Measurements from ENCODE around the gene EML4.

The EML4 gene

DNA sequence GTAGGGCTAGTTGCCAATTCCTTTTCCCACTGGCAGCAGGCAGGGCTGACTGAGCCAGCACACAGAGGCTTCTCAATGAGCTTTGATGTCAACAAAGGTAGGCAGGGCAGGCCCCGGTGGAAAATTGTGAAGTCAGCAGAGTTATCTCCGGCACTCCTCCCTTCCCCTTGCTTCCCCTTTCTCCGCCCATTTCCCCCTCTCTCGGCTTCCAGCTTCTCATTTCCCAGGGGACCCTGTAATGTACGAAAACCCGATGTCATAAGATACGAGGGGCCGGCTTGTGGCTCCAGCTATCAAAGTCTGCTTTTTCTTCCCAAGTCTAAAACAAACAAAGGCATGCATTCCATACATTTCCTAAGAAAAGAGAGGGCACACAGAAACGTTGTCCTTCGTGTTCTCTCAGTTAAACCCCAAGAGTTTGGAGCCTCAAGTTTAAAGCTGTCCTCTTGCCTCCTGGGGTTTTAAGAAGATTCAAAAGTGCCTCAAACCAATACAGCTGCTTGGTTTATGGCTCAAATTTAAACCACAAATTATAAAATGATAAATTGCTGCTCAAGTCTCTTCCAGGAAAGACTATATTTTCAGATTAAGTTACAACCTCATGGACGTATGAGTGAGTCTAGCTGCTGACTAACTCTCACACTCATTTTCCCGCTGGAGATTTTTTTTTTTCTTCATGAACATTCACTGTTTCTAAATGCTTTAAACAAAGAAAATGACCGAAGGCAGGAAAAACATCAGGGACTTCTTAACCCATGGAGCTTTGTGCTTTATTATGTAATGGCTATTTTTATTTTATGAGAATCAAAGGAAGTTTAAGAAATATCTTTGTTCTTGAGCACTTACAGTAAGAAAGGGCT lies 27.2 kb upstream of the EML4 start:
- TF ChIP-seq, protein P1, sequence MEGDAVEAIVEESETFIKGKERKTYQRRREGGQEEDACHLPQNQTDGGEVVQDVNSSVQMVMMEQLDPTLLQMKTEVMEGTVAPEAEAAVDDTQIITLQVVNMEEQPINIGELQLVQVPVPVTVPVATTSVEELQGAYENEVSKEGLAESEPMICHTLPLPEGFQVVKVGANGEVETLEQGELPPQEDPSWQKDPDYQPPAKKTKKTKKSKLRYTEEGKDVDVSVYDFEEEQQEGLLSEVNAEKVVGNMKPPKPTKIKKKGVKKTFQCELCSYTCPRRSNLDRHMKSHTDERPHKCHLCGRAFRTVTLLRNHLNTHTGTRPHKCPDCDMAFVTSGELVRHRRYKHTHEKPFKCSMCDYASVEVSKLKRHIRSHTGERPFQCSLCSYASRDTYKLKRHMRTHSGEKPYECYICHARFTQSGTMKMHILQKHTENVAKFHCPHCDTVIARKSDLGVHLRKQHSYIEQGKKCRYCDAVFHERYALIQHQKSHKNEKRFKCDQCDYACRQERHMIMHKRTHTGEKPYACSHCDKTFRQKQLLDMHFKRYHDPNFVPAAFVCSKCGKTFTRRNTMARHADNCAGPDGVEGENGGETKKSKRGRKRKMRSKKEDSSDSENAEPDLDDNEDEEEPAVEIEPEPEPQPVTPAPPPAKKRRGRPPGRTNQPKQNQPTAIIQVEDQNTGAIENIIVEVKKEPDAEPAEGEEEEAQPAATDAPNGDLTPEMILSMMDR (IDR thresholded peaks at IDR 0.05; ENCODE audit: borderline replicate concordance, control extremely low read depth, extremely low read depth, insufficient read depth, missing control alignments), result no peak
- in situ Hi-C loops (cut with MboI; ENCODE audit: low sequenced_read_pairs, unreplicated experiment), result no loop called here
- DNase-seq (ENCODE audit: low spot score), result no peak

DNA sequence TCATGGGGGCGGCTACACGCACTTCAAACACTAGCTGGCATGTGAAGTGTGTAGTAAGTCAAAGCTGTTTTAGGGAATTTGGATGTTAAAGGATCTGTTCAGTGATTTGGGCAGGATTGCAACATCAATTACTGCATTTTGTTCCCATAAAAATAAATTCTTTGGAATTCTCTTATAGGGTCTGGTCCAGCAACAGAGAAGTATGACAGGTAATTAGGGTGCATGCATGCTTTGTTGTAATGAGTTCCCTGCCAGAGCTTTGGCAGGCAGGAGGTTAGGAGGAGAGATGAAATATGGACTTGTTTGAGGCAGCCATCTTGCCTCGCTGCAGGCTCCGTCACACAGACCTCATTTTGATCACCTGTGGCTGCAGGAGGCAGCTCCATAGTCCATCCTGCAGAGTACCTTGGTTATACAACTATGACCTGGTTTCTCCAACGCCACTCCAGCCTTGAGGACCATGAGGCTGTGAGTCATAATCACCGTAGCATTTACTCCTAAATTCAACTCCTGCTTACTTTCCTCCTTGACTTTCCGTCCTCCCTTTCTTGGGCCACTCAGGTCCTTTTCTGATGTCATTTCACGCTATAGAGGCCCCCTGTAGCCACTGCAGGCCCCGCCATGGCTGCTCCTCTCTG lies 26.5 kb upstream of the EML4 start:
- no peak for DNase-seq (ENCODE audit: low spot score)
- TF ChIP-seq, protein P1 (IDR thresholded peaks at IDR 0.05; ENCODE audit: borderline replicate concordance, control extremely low read depth, extremely low read depth, insufficient read depth, missing control alignments), result no peak
- in situ Hi-C loops (cut with MboI; ENCODE audit: low sequenced_read_pairs, unreplicated experiment), result no loop called here

DNA sequence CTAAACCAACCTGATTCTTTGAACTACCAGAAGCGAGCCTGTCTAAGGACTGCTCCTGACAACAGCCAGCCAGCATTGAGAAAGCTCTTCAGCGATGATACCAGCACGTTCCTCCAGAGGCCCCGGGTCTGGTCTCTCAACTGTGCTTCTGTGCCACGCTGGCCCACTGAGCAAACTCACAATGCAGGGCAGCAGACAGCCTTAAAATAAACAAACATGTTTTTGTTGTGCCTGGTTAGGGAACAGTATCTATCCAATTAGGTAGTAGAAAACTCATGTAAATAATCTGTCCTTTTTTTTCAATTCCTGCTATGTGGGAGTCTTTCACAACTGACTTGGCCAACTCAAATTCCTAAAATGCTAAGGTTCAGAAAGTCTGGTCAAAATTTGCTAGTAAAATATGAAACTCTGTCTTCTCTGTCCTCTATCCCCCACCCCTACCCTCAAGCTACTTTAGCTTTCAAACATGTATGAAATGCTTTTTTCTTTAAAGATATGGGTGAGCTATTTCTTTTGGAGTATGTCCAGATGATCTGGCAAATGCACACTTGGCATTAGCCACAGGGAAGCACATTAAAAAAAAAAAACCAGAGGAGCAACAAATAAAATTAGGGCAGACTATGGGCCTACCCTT lies 21.4 kb upstream of the EML4 start:
- in situ Hi-C loops (cut with MboI; ENCODE audit: low sequenced_read_pairs, unreplicated experiment), result no loop called here
- DNase-seq (ENCODE audit: low spot score), result no peak
- TF ChIP-seq, protein P1 (IDR thresholded peaks at IDR 0.05; ENCODE audit: borderline replicate concordance, control extremely low read depth, extremely low read depth, insufficient read depth, missing control alignments), result no peak

DNA sequence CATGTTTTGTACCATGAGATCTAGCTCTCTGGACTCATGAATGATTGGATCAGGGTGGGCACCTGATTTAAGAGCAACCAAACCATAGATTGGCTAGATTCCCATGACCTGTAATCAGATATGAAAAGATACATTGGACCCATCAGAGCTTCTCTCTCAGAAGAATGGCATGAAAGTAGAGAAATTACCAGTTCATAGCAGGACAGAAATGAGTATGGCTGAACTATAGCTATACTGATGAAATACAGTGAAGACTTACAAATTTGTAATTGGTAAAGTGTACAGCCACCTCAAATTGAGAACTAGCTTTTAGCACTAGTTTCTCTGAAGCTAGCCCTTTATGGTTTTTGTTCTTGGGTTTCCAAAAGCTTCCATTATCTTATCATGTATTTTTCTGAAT lies 19.0 kb upstream of the EML4 start:
- TF ChIP-seq, protein P1 (IDR thresholded peaks at IDR 0.05; ENCODE audit: borderline replicate concordance, control extremely low read depth, extremely low read depth, insufficient read depth, missing control alignments), result no peak

DNA sequence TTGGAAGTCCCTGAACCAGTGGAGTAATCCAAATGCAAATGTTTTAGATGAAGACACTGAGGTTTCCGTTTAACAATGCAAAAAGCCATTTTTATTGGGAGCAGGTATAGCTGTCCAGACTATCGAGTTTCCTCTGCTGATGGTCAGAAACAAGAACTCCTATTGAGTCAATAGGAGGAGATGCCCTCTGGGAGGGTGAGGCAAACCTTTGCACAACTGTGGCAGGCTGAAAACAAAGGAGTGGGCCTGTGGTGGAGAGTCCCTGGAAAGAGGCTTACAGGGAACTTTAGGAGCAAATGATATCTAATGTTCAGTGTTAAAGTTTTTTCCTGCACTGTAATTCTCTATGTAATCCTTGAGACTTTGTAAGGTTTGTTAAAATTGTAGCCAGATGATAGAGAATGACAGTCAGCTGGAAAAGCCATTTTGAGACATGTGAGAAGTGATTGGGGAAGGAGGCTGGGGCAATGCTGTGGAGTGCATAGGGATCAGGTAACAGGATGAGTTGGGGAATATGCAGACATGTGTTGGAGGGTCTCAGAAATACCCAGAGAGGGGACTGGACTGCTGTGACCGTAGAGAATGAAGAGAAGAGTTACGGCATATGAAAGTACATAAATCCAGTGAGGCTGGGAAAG lies 15.1 kb upstream of the EML4 start:
- TF ChIP-seq, protein P1 (IDR thresholded peaks at IDR 0.05; ENCODE audit: borderline replicate concordance, control extremely low read depth, extremely low read depth, insufficient read depth, missing control alignments), result no peak
- in situ Hi-C loops (cut with MboI; ENCODE audit: low sequenced_read_pairs, unreplicated experiment), result no loop called here

More for the DNA sequence above, 19.0 kb upstream of the EML4 start:
- DNase-seq (ENCODE audit: low spot score), result no peak
- in situ Hi-C loops (cut with MboI; ENCODE audit: low sequenced_read_pairs, unreplicated experiment), result no loop called here

DNA sequence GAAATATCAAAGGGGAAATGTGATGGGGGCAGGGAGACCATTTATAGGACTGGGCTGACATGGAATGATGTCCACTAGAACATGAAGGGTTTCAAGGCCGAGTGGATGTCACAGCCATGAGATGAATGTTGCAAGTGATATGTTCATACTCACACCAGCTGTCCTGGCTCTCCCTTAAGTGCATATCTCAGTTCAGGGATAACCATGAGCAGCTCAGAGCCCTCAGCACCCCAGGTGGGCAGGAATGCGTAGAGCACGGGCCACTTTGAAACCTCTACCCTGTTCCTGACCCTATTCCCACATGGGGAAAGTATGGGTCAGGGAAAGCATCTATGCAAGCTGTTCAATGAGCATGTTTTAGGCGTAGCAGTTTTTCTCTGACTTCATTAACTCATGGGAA lies 12.4 kb upstream of the EML4 start:
- in situ Hi-C loops (cut with MboI; ENCODE audit: low sequenced_read_pairs, unreplicated experiment), result no loop called here
- no peak for DNase-seq (ENCODE audit: low spot score)
- TF ChIP-seq, protein P1 (IDR thresholded peaks at IDR 0.05; ENCODE audit: borderline replicate concordance, control extremely low read depth, extremely low read depth, insufficient read depth, missing control alignments), result no peak

More for the DNA sequence above, 15.1 kb upstream of the EML4 start:
- no peak for DNase-seq (ENCODE audit: low spot score)

All from GM13976 (cell line).